Epidermal melanocyte (primary cell): Measurements from ENCODE around the gene FMO5.

ENCODE experiments used
- DNase-seq: peaks from one replicate; pipeline ENCODE4 v3.0.0; 2011; ENCODE audit warnings: low spot score; ENCODE audit not compliant: insufficient read length

FMO5 gene

DNA sequence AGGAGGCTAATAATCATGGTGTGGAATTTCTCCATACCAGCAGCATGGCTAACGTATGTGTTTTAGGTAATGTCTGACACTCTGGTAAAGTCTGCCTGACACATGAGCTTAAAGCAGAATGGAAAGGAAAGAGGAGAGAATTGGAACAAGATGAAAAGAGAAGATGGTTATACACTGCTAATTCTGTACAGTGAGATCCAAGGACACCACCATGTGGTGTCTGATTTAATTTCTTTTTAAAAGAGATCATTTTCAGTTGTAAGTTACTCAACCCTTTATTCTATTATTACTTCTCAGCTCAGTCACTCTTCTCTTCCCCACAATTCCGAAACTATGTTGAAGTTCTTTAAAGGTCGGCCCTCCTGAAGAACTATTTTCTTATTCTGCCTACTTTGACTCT lies 68.5 kb downstream of the FMO5 start:
- no peak for DNase-seq

DNA sequence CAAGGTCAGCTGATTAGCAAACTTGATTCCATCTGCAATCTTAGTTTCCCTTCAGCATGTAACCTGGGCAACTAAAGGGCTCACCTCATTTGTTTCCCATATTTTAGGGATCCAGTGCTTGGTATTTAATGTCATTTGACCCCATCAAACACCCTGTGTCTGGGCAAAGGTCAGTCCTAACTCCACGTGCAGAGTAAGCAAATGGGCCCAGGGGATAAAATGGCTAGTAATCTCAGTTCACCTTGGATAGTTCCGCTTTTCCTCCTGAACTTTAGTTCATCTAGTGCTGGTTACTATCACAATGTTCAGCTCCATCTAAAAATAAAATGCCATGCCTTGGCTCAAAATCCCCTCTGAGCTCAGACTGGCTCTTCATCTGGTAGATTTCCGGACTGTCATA lies 72.4 kb downstream of the FMO5 start:
- no peak for DNase-seq

DNA sequence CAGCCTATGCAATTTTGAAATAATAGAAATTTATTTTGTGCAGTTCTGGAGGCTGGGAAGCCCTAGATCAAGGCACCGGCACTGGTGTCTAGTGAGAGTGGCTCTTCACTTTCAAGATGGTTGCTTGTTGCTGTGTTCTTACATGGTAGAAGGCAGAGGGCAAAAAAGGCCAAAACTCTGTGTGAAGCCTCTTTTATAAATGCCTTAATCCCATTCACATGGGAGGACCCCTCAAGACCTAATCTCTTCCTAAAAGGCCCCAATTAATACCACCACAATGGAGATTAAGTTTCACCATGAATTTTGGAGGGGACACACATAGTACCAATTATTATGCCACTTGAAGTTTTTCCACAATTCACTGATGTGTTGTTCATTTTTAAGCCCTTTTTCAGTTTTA lies 73.9 kb downstream of the FMO5 start:
- no peak for DNase-seq

DNA sequence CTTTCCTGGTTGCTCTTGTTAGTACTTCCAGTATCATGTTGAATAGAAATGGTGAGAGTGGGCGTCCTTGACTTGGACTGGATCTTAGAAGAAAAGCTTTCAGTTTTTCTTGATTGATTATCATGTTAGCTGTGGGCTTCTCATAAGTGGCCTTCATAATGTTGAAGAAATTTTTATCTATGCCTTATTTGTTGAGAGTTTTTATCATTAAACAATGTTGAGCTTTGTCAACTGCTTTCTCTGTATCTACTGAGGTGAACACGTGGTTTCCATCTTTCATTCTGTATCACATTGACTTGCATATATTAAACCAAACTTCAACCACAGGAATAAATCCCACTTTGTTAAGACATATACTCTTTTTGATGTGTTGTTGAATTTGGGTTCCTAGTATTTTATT lies 82.3 kb downstream of the FMO5 start:
- no peak for DNase-seq
